Karpas-422 (cell line): ENCODE measurements around the gene PHC3. TPM values are rescaled to one million over a fixed set of nuclear protein-coding genes. Genes with fewer than 3 reads are reported as not detected.

Source experiments
- DNase-seq: peaks from one replicate; pipeline ENCODE4 v3.0.0-alpha.2; 2015
- H2AFZ ChIP-seq: fragments of 200-600 bp; sonication (generic); 2 replicates; pipeline ENCODE4 v1.6.1; 2014; ENCODE audit warnings: antibody characterized with exemption, low read length, mixed read lengths
- H3K27ac ChIP-seq: fragments of 200-600 bp; sonication (generic); 2 replicates; pipeline ENCODE4 v1.5.1; 2014; ENCODE audit warnings: mild to moderate bottlenecking, low read length, moderate library complexity
- H3K27me3 ChIP-seq: fragments of 200-600 bp; sonication (generic); 2 replicates; pipeline ENCODE4 v1.6.1; 2014; ENCODE audit warnings: low read length, mixed read lengths
- H3K36me3 ChIP-seq: fragments of 200-600 bp; sonication (generic); 2 replicates; pipeline ENCODE4 v1.6.1; 2014; ENCODE audit warnings: low read length, mixed read lengths; ENCODE audit not compliant: insufficient read depth
- H3K4me1 ChIP-seq: fragments of 200-600 bp; sonication (generic); 2 replicates; pipeline ENCODE4 v1.6.1; 2014; ENCODE audit warnings: mild to moderate bottlenecking, low read length, mixed read lengths
- H3K4me2 ChIP-seq: fragments of 200-600 bp; sonication (generic); 2 replicates; pipeline ENCODE4 v1.6.1; 2014; ENCODE audit warnings: low read length, low read depth, mild to moderate bottlenecking; ENCODE audit not compliant: poor library complexity, severe bottlenecking
- H3K4me3 ChIP-seq: fragments of 200-600 bp; sonication (generic); 2 replicates; pipeline ENCODE4 v1.5.1; 2014; ENCODE audit warnings: mild to moderate bottlenecking, antibody characterized with exemption, low read length, mixed read lengths
- H3K79me2 ChIP-seq: fragments of 200-600 bp; sonication (generic); 2 replicates; pipeline ENCODE4 v1.6.1; 2014; ENCODE audit warnings: mild to moderate bottlenecking, low read length, mixed read lengths
- H3K9ac ChIP-seq: fragments of 200-600 bp; sonication (generic); 2 replicates; pipeline ENCODE4 v1.6.0; 2014; ENCODE audit warnings: low read length
- H3K9me2 ChIP-seq: fragments of 200-600 bp; sonication (generic), shearing (Covaris generic); replicated peaks from 2 replicates; pipeline ENCODE4 v1.6.0; 2014; ENCODE audit warnings: mild to moderate bottlenecking, low read length, moderate library complexity; ENCODE audit not compliant: insufficient read depth
- H3K9me3 ChIP-seq: fragments of 300-700, 200-600 bp; sonication (generic); 2 replicates; pipeline ENCODE4 v1.6.1; 2014; ENCODE audit warnings: low read length, mixed read lengths
- H4K20me1 ChIP-seq: fragments of 200-600 bp; sonication (generic); 2 replicates; pipeline ENCODE4 v1.6.1; 2014; ENCODE audit warnings: mild to moderate bottlenecking, antibody characterized with exemption, low read length, low read depth; ENCODE audit not compliant: insufficient read depth
- total RNA-seq: library from RNA; depleted of rRNA; stranded (reverse); fragments of >200 nt; shearing (Covaris generic); gene quantifications from 2 replicates; pipeline ENCODE4 v1.2.3, GENCODE V29; 2014; ENCODE audit warnings: low replicate concordance; rRNA removed

Gene PHC3, protein sequence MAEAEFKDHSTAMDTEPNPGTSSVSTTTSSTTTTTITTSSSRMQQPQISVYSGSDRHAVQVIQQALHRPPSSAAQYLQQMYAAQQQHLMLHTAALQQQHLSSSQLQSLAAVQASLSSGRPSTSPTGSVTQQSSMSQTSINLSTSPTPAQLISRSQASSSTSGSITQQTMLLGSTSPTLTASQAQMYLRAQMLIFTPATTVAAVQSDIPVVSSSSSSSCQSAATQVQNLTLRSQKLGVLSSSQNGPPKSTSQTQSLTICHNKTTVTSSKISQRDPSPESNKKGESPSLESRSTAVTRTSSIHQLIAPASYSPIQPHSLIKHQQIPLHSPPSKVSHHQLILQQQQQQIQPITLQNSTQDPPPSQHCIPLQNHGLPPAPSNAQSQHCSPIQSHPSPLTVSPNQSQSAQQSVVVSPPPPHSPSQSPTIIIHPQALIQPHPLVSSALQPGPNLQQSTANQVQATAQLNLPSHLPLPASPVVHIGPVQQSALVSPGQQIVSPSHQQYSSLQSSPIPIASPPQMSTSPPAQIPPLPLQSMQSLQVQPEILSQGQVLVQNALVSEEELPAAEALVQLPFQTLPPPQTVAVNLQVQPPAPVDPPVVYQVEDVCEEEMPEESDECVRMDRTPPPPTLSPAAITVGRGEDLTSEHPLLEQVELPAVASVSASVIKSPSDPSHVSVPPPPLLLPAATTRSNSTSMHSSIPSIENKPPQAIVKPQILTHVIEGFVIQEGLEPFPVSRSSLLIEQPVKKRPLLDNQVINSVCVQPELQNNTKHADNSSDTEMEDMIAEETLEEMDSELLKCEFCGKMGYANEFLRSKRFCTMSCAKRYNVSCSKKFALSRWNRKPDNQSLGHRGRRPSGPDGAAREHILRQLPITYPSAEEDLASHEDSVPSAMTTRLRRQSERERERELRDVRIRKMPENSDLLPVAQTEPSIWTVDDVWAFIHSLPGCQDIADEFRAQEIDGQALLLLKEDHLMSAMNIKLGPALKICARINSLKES
- 31.9 and 89.9 TPM in 2 replicates for total RNA-seq

DNA sequence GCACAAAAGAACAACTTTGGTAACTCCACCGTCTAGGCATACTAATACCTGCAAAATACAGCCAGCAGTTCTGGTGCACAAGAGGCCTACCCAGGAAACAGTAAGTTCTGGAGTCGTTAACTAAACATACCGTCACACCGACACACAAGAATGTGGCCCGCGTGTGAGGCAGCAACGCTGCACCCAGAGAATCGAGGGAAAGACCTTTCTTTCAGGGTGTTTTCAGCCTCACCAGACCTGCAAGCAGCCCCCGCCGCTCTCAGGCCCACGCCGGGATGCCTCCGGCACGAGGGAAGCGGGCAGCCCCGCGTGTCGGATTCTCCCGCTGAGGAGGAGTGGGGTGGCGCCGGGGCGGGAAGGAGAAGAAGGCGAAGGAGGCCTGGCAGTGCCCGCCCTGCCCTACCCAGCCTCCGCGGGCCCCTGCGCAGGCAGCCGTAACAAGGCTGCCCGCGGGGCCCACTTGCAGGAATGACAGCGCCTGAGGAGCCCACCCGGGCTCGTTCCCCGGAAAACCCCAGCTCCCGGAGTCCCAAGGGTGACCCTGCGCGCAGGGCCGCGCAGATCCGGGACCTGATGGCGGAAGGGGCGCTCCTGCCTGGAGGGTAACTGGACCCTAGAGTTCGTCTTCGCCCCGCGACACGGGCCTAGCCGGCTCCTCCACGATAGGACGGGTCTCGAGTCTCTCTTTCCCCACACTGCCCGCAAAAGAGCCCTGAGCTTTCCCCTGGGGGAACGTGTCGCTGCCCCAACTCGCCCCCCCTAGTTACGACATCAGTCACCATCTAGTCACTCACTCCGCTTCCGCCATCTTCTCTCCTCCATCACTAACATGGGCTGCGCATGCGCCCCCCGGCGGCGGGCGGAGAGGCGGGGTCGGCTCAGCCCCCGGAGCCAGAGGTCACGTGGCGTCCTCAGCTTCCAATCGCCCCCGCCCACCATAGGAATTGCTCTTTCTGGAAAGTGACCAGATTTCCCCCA, at the start of gene PHC3:
PHC3 (minus strand) TSS at position 826 of the 978 bp plus-strand sequence; CDS start at position 808, 18 bp downstream.
- peaks cover 50% of the 10 kb centered on the region for H3K79me2 ChIP-seq
- peak within 1 kb of the TSS; percentile 73 for H3K4me3 ChIP-seq

DNA sequence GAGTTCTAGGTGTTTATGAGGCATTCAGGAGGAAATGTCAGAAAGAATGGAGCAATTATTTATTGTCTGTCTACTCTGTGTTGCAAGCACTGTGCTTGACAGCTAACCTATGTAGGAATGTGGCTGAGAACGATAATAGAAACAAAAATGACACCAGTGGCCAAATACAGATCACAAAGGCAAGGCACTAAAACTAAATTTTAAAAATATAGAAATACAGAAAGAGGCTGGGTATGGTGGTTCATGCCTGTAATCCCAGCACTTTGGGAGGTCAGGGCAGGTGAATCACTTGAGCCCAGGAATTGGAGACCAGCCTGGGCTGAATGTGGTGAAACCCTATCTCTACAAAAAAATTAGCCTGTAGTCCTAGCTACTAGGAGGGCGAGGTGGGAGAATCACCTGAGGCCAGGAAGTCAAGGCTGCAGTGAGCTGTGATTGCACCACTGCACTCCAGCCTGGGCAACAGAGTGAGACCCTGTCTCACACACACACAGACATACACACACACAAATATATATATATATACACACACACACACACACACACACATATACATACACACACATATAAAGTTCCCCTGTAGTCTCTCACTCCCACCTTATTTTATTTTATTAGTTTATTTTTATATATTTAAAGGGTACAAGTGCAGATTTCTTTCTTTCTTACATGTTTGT, 46.7 kb upstream of the PHC3 start:
- Histone ChIP-seq H3K9ac (no peak overlapping the region), H3K4me3 (no peak overlapping the region), H2AFZ (no peak overlapping the region), H3K27ac (no peak overlapping the region), H4K20me1 (no peaks in the 10 kb centered on the region), H3K9me2 (no peaks in the 10 kb centered on the region), H3K9me3 (no peaks in the 10 kb centered on the region), H3K4me1 (peaks cover 10% of the 10 kb centered on the region), H3K36me3 (no peaks in the 10 kb centered on the region), H3K27me3 (no peaks in the 10 kb centered on the region), H3K4me2 (no peak overlapping the region), H3K79me2 (no peaks in the 10 kb centered on the region)
- DNase-seq, result no peak

More for the DNA sequence above, at the start of gene PHC3:
- Histone ChIP-seq H2AFZ (peak within 1 kb of the TSS; percentile 76; the same call in 1 of the 2 replicates), H3K9ac (peak within 1 kb of the TSS; percentile 89), H3K36me3 (peaks cover 20% of the 10 kb centered on the region), H3K27ac (peak within 1 kb of the TSS; percentile 64), H3K4me1 (peaks cover 19% of the 10 kb centered on the region), H3K27me3 (no peaks in the 10 kb centered on the region), H3K9me3 (no peaks in the 10 kb centered on the region), H4K20me1 (no peaks in the 10 kb centered on the region), H3K4me2 (peak within 1 kb of the TSS; percentile 84), H3K9me2 (no peaks in the 10 kb centered on the region)
- peak; percentile 97 for DNase-seq

DNA sequence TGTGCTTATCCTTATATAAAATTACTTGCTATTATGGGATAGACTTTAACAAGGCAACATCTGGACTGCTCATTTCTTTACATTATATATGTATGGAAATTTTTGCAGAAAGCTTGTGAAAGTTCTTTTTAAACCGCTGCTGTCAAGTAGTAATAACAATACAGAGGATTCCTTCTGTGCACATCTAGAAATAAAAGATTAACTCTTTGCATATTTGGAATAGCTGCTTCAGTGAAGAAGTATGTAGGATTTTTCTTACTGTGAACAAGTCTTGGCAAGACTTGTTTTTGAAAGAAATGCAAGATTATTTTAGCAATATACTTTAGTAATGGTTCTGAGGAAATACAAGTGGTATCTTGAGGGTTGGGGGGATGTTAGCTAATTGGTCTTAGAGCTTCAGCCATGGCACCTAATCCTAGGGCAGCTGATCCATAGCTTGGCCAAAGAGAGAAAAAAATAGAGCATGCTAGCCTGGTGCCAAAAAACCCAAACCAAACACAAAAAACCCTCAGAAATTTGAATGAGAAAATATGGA, 45.0 kb upstream of the PHC3 start:
- no peaks in the 10 kb centered on the region for H3K79me2 ChIP-seq
- peaks cover 21% of the 10 kb centered on the region for H3K4me1 ChIP-seq
- H3K4me2 ChIP-seq, result no peak overlapping the region
- no peak overlapping the region for H3K9ac ChIP-seq
- no peak overlapping the region for H2AFZ ChIP-seq
- no peak for DNase-seq
- H3K27ac ChIP-seq, result no peak overlapping the region
- no peaks in the 10 kb centered on the region for H3K9me3 ChIP-seq
- H3K27me3 ChIP-seq, result no peaks in the 10 kb centered on the region
- H4K20me1 ChIP-seq, result no peaks in the 10 kb centered on the region
- H3K36me3 ChIP-seq, result no peaks in the 10 kb centered on the region
- no peak overlapping the region for H3K4me3 ChIP-seq
- H3K9me2 ChIP-seq, result no peaks in the 10 kb centered on the region

DNA sequence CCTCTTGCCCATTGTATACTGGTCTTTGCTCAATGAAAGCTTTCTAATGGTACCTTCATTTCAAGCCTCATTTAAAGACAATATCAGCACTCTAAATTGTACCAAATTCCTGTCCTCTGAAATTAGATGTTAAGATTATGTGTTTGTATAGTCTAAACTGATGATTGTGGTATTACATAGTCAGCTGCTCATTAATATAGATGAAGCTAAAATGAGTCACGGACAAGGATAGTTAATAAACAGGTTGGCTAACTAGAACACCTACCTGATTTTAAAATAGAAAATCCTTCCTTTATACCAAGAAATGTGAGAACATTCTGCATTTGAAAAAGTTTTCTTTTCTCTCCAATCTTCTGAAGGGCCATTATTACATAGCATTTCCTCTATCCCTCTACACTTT, 43.6 kb upstream of the PHC3 start:
- Histone ChIP-seq H3K9ac (no peak overlapping the region), H3K9me2 (no peaks in the 10 kb centered on the region), H3K4me2 (no peak overlapping the region), H2AFZ (no peak overlapping the region), H3K4me1 (peaks cover 21% of the 10 kb centered on the region), H3K79me2 (no peaks in the 10 kb centered on the region), H3K27ac (no peak overlapping the region), H3K36me3 (no peaks in the 10 kb centered on the region), H3K9me3 (no peaks in the 10 kb centered on the region), H4K20me1 (no peaks in the 10 kb centered on the region), H3K27me3 (no peaks in the 10 kb centered on the region), H3K4me3 (no peak overlapping the region)
- no peak for DNase-seq

DNA sequence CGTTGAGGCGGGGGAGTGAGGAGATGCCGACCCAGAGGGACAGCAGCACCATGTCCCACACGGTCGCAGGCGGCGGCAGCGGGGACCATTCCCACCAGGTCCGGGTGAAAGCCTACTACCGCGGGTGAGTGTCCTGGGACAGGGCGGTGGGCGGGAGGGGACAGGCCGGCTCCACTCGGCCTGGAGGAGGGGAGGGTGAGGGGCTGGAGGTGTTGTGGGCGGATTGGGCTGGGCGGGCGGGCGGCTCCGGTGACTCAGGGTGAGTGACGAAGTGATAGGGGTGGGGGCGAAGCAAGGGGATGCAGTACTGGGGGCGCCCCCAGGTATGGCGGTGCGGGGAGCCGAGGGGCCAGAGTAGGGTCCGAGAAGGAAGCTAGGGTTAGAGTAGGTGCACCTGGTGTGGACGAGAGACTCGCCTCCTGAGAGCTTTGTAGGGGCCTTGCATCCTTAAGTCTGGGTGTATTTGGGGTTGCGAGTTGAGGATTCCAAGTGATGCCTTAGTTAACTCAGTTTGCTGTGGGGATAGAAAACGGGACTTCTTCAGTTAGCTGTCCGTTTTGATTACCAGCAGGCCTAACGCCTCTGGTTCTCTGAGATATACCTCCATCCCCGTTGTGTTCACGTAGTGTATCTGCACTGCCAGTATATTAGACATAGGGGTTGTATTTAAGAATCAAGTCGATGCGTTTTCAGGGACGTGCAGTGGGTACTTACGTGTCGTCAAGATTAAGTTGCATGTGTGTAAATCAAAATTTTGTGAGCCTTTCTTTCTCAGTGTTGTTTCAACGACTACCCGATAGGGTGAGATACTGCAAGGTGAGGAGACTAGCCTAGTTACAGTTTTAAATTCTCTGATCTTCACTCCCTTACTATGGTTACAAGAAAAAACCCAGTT, 41.4 kb upstream of the PHC3 start:
- Histone ChIP-seq H3K36me3 (no peaks in the 10 kb centered on the region), H3K4me1 (peaks cover 21% of the 10 kb centered on the region), H3K9ac (peak overlapping the region; percentile 62), H4K20me1 (no peaks in the 10 kb centered on the region), H3K9me3 (no peaks in the 10 kb centered on the region), H3K79me2 (no peaks in the 10 kb centered on the region), H2AFZ (peak overlapping the region; percentile 77), H3K9me2 (no peaks in the 10 kb centered on the region), H3K27me3 (no peaks in the 10 kb centered on the region), H3K27ac (no peak overlapping the region), H3K4me2 (peak overlapping the region; percentile 70), H3K4me3 (peak overlapping the region; percentile 89)
- peak; percentile 64 for DNase-seq

- Histone ChIP-seq H4K20me1 (no peaks in the 10 kb centered on the region), H3K4me1 (peaks cover 21% of the 10 kb centered on the region), H3K9ac (peak within 1 kb of the TSS; percentile 62), H3K9me3 (no peaks in the 10 kb centered on the region), H3K4me2 (peak within 1 kb of the TSS; percentile 70), H3K27ac (no peak within 1 kb of the TSS), H2AFZ (peak within 1 kb of the TSS; percentile 77), H3K4me3 (peak within 1 kb of the TSS; percentile 89), H3K27me3 (no peaks in the 10 kb centered on the region), H3K36me3 (no peaks in the 10 kb centered on the region), H3K9me2 (no peaks in the 10 kb centered on the region), H3K79me2 (no peaks in the 10 kb centered on the region)
- DNase-seq, result peak; percentile 90
Measured at GRCh38 chr3:170221924-170222646, 40.6 kb upstream of the PHC3 start, which contains the start of gene PRKCI. PRKCI (plus strand) TSS chr3:170222424; CDS start chr3:170222670, 246 bp downstream.
